HUES6 (cell line): ENCODE data around the gene PHACTR3.
"Not testable (repeated sequence)": the region's sequence is repeated elsewhere in the genome, so short reads cannot be mapped to it uniquely, and the experiment has no call there.

ENCODE experiments used
- H3K27ac ChIP-seq: 2 replicates; pipeline ENCODE4 v1.7.0; 2013; ENCODE audit warnings: low read depth, mild to moderate bottlenecking, low read length, inconsistent platforms
- H3K27me3 ChIP-seq: 2 replicates; pipeline ENCODE4 v1.6.1; 2013; ENCODE audit warnings: low read length; ENCODE audit not compliant: control insufficient read depth, insufficient read depth
- H3K36me3 ChIP-seq: 2 replicates; pipeline ENCODE4 v1.6.1; 2013; ENCODE audit warnings: low read length; ENCODE audit not compliant: control insufficient read depth, insufficient read depth
- H3K4me1 ChIP-seq: 2 replicates; pipeline ENCODE4 v1.6.1; 2013; ENCODE audit warnings: low read length; ENCODE audit not compliant: control insufficient read depth, insufficient read depth
- H3K4me3 ChIP-seq: 2 replicates; pipeline ENCODE4 v1.5.1; 2013; ENCODE audit warnings: low read depth, low read length
- H3K9ac ChIP-seq: one replicate; pipeline ENCODE4 v1.6.1; 2013; ENCODE audit warnings: mild to moderate bottlenecking, low read length
- H3K9me3 ChIP-seq: 2 replicates; pipeline ENCODE4 v1.6.1; 2013; ENCODE audit warnings: low read depth, low read length; ENCODE audit not compliant: control insufficient read depth, insufficient read depth

Gene PHACTR3

GRCh38 chr20:59603781-59604541, at the start of gene PHACTR3:
Gene PHACTR3 (plus strand): TSS chr20:59604540. CDS start chr20:59605015, 475 bp downstream.
- H3K27me3 ChIP-seq: peaks cover 100% of the 10 kb centered on the region
- H3K36me3 ChIP-seq: no peaks in the 10 kb centered on the region
- no peak within 1 kb of the TSS for H3K9ac ChIP-seq
- peaks cover 3% of the 10 kb centered on the region; the same call in 1 of the 2 replicates for H3K4me1 ChIP-seq
- no peaks in the 10 kb centered on the region for H3K9me3 ChIP-seq
- peak within 1 kb of the TSS; percentile 59 for H3K4me3 ChIP-seq
- H3K27ac ChIP-seq: no peak within 1 kb of the TSS

- H3K4me1 ChIP-seq, H3K27ac ChIP-seq, H3K4me3 ChIP-seq, H3K9ac ChIP-seq, H3K9me3 ChIP-seq, H3K36me3 ChIP-seq: not testable (repeated sequence)
- H3K27me3 ChIP-seq: peaks cover 10% of the 10 kb centered on the region
Measured at GRCh38 chr20:59557733-59558529, 46.4 kb upstream of the PHACTR3 start.

- H3K9ac ChIP-seq: no peak overlapping the region
- no peak overlapping the region for H3K27ac ChIP-seq
- no peak overlapping the region for H3K4me3 ChIP-seq
- H3K36me3 ChIP-seq: no peaks in the 10 kb centered on the region
- H3K4me1 ChIP-seq: no peaks in the 10 kb centered on the region
- H3K27me3 ChIP-seq: peaks cover 19% of the 10 kb centered on the region
- no peaks in the 10 kb centered on the region for H3K9me3 ChIP-seq
Measured at GRCh38 chr20:59559024-59559817, 45.1 kb upstream of the PHACTR3 start.

GRCh38 chr20:59559863-59560262, 44.5 kb upstream of the PHACTR3 start:
- Histone ChIP-seq H3K9ac (no peak overlapping the region), H3K9me3 (no peaks in the 10 kb centered on the region)

GRCh38 chr20:59560588-59561227, 43.6 kb upstream of the PHACTR3 start:
- H3K4me3 ChIP-seq: no peak overlapping the region
- H3K4me1 ChIP-seq: no peaks in the 10 kb centered on the region
- H3K36me3 ChIP-seq: no peaks in the 10 kb centered on the region
- H3K9me3 ChIP-seq: no peaks in the 10 kb centered on the region
- H3K27me3 ChIP-seq: peaks cover 29% of the 10 kb centered on the region
- H3K9ac ChIP-seq: no peak overlapping the region
- H3K27ac ChIP-seq: no peak overlapping the region

More at GRCh38 chr20:59559863-59560262, 44.5 kb upstream of the PHACTR3 start:
- Histone ChIP-seq H3K4me1 (no peaks in the 10 kb centered on the region), H3K36me3 (no peaks in the 10 kb centered on the region), H3K27me3 (peaks cover 24% of the 10 kb centered on the region), H3K27ac (no peak overlapping the region), H3K4me3 (no peak overlapping the region)

GRCh38 chr20:59561228-59561605, 43.1 kb upstream of the PHACTR3 start:
- Histone ChIP-seq H3K27ac (no peak overlapping the region), H3K9me3 (no peaks in the 10 kb centered on the region), H3K27me3 (peaks cover 34% of the 10 kb centered on the region), H3K9ac (no peak overlapping the region), H3K36me3 (no peaks in the 10 kb centered on the region), H3K4me3 (no peak overlapping the region), H3K4me1 (no peaks in the 10 kb centered on the region)

- no peaks in the 10 kb centered on the region for H3K9me3 ChIP-seq
- H3K27ac ChIP-seq: no peak overlapping the region
- peaks cover 35% of the 10 kb centered on the region for H3K27me3 ChIP-seq
- H3K4me3 ChIP-seq: no peak overlapping the region
- no peaks in the 10 kb centered on the region for H3K4me1 ChIP-seq
- no peak overlapping the region for H3K9ac ChIP-seq
- H3K36me3 ChIP-seq: no peaks in the 10 kb centered on the region
Measured at GRCh38 chr20:59561614-59562277, 42.6 kb upstream of the PHACTR3 start.

- H3K36me3 ChIP-seq: no peaks in the 10 kb centered on the region
- H3K4me3 ChIP-seq: no peak overlapping the region
- H3K4me1 ChIP-seq: no peaks in the 10 kb centered on the region
- peaks cover 50% of the 10 kb centered on the region for H3K27me3 ChIP-seq
- no peak overlapping the region for H3K27ac ChIP-seq
- H3K9me3 ChIP-seq: no peaks in the 10 kb centered on the region
- no peak overlapping the region for H3K9ac ChIP-seq
Measured at GRCh38 chr20:59564171-59564570, 40.2 kb upstream of the PHACTR3 start.

GRCh38 chr20:59564943-59565342, 39.4 kb upstream of the PHACTR3 start:
- peaks cover 58% of the 10 kb centered on the region for H3K27me3 ChIP-seq
- no peak overlapping the region for H3K4me3 ChIP-seq
- H3K9me3 ChIP-seq: no peaks in the 10 kb centered on the region
- no peaks in the 10 kb centered on the region for H3K4me1 ChIP-seq
- H3K36me3 ChIP-seq: no peaks in the 10 kb centered on the region
- H3K9ac ChIP-seq: no peak overlapping the region
- H3K27ac ChIP-seq: no peak overlapping the region

- Histone ChIP-seq H3K36me3 (no peaks in the 10 kb centered on the region), H3K9ac (no peak overlapping the region), H3K27me3 (peaks cover 66% of the 10 kb centered on the region), H3K4me3 (no peak overlapping the region), H3K27ac (no peak overlapping the region), H3K9me3 (no peaks in the 10 kb centered on the region), H3K4me1 (no peaks in the 10 kb centered on the region)
Measured at GRCh38 chr20:59565768-59566461, 38.4 kb upstream of the PHACTR3 start.
